Fibroblast of lung (primary cell): ENCODE results near the gene AFF2. TPM values are rescaled to one million over a fixed set of nuclear protein-coding genes. Genes with fewer than 3 reads are reported as not detected.

Experiments
- DNase-seq, 2 donors: peaks; one replicate each; pipeline versions ENCODE4 v3.0.0 to v3.0.0-alpha.2; 2010; ENCODE audit warnings: low read depth in 2 of 2
- H2AFZ ChIP-seq: 2 replicates; pipeline ENCODE4 v1.5.1; 2012; ENCODE audit warnings: low read length, control low read depth, inconsistent platforms
- H3K27ac ChIP-seq: 2 replicates; pipeline ENCODE4 v1.5.1; 2011; ENCODE audit warnings: low read length, control low read depth; ENCODE audit not compliant: insufficient read depth
- H3K27me3 ChIP-seq: 2 replicates; pipeline ENCODE4 v1.5.1; 2011; ENCODE audit warnings: mild to moderate bottlenecking, low read length; ENCODE audit not compliant: control insufficient read depth, insufficient read depth
- H3K36me3 ChIP-seq: 2 replicates; pipeline ENCODE4 v1.5.1; 2011; ENCODE audit warnings: low read length; ENCODE audit not compliant: control insufficient read depth, insufficient read depth
- H3K4me1 ChIP-seq: 2 replicates; pipeline ENCODE4 v1.5.1; 2011; ENCODE audit warnings: low read length; ENCODE audit not compliant: control insufficient read depth, insufficient read depth; ENCODE audit errors: extremely low read depth
- H3K4me2 ChIP-seq: 2 replicates; pipeline ENCODE4 v1.5.1; 2011; ENCODE audit warnings: low read length, control low read depth; ENCODE audit not compliant: insufficient read depth; ENCODE audit errors: extremely low read depth
- H3K4me3 ChIP-seq, 4 experiments: fragments of 200-600 bp in 1 of 4; sonication (generic) in 1 of 4; replicated peaks in 1 of 4; 2 replicates each; pipeline ENCODE4 v1.5.1; 2011 to 2016; ENCODE audit warnings: low read length in 4 of 4, low read depth in 3 of 4, mild to moderate bottlenecking in 3 of 4, control low read depth in 2 of 4, inconsistent platforms in 1 of 4, mixed read lengths in 1 of 4; ENCODE audit not compliant: insufficient read depth in 1 of 4; ENCODE audit errors: control extremely low read depth in 1 of 4
- H3K79me2 ChIP-seq: 2 replicates; pipeline ENCODE4 v1.5.1; 2012; ENCODE audit warnings: mild to moderate bottlenecking, low read length, inconsistent platforms; ENCODE audit not compliant: control insufficient read depth, insufficient read depth
- H3K9ac ChIP-seq: 2 replicates; pipeline ENCODE4 v1.5.1; 2011; ENCODE audit warnings: mild to moderate bottlenecking, low read length, control low read depth; ENCODE audit not compliant: insufficient read depth
- H3K9me3 ChIP-seq: 2 replicates; pipeline ENCODE4 v1.5.1; 2012; ENCODE audit warnings: low read depth, low read length; ENCODE audit not compliant: control insufficient read depth, insufficient read depth
- H4K20me1 ChIP-seq: 2 replicates; pipeline ENCODE4 v1.5.1; 2011; ENCODE audit warnings: low read length; ENCODE audit not compliant: control insufficient read depth, insufficient read depth; ENCODE audit errors: extremely low read depth
- CTCF ChIP-seq, 2 donors: IDR thresholded peaks in 1 of 2; conservative IDR thresholded peaks in 1 of 2; 1 replicate in 1 of 2; 2 replicates in 1 of 2; pipeline ENCODE4 v1.5.1; 2011 to 2012; ENCODE audit warnings: low read length in 2 of 2, control low read depth in 1 of 2, inconsistent platforms in 1 of 2, low read depth in 1 of 2, mild to moderate bottlenecking in 1 of 2
- EZH2 ChIP-seq: IDR thresholded peaks from 2 replicates; pipeline ENCODE4 v1.5.1; 2012; ENCODE audit warnings: low read length, control low read depth, mild to moderate bottlenecking; ENCODE audit errors: missing control alignments
- polyA plus RNA-seq, 2 donors: library from polyadenylated mRNA; depleted of rRNA in 1 of 2; stranded (reverse) in 1 of 2; unstranded in 1 of 2; fragments of >200 nt; gene quantifications; 2 replicates each; pipeline ENCODE4 v1.2.1, GENCODE V29; 2011 to 2012; ENCODE audit warnings: missing spikeins in 1 of 2
- total RNA-seq: library from RNA; depleted of rRNA; stranded (reverse); fragments of >200 nt; gene quantifications from 2 replicates; pipeline ENCODE4 v1.2.1, GENCODE V29; 2014

The AFF2 gene
- total and polyA plus RNA-seq, 2 donors (not counting 1 experiment from before 2014, with no cell fraction given), result under 0.01 to 0.05 TPM

- TF ChIP-seq CTCF (conservative IDR thresholded peaks at IDR 0.05 in 1 of 2, IDR thresholded peaks at IDR 0.05 in 1 of 2; ENCODE audit: low read depth in 1 of 2, low read length in 2 of 2) (no peak), EZH2 (no peak)
- no peak overlapping the region for H3K4me2 ChIP-seq
- no peaks in the 10 kb centered on the region for H3K4me1 ChIP-seq
- H3K9ac ChIP-seq, result no peak overlapping the region
- no peak for DNase-seq
- no peak overlapping the region for H2AFZ ChIP-seq
- H3K9me3 ChIP-seq, result no peaks in the 10 kb centered on the region
- no peak overlapping the region for H3K4me3 ChIP-seq
- H3K27me3 ChIP-seq, result no peaks in the 10 kb centered on the region
- H3K27ac ChIP-seq, result no peak overlapping the region
- H4K20me1 ChIP-seq, result no peaks in the 10 kb centered on the region
- H3K79me2 ChIP-seq, result no peaks in the 10 kb centered on the region
- H3K36me3 ChIP-seq, result no peaks in the 10 kb centered on the region
Measured at GRCh38 chrX:148633218-148633908, 132.9 kb downstream of the AFF2 start.

- no peak overlapping the region for H3K4me3 ChIP-seq
- H3K9me3 ChIP-seq, result no peaks in the 10 kb centered on the region
- H4K20me1 ChIP-seq, result no peaks in the 10 kb centered on the region
- no peak overlapping the region for H3K4me2 ChIP-seq
- no peak overlapping the region for H3K27ac ChIP-seq
- no peaks in the 10 kb centered on the region for H3K4me1 ChIP-seq
- no peaks in the 10 kb centered on the region for H3K79me2 ChIP-seq
- H3K27me3 ChIP-seq, result no peaks in the 10 kb centered on the region
- no peak overlapping the region for H2AFZ ChIP-seq
- H3K36me3 ChIP-seq, result no peaks in the 10 kb centered on the region
- no peak for DNase-seq
- TF ChIP-seq CTCF (conservative IDR thresholded peaks at IDR 0.05 in 1 of 2, IDR thresholded peaks at IDR 0.05 in 1 of 2; ENCODE audit: low read depth in 1 of 2, low read length in 2 of 2) (no peak), EZH2 (no peak)
- no peak overlapping the region for H3K9ac ChIP-seq
Measured at GRCh38 chrX:148634591-148634990, 134.2 kb downstream of the AFF2 start.

GRCh38 chrX:148643460-148643859 lies 143.0 kb downstream of the AFF2 start:
- Histone ChIP-seq H3K4me3 (no peak overlapping the region), H4K20me1 (no peaks in the 10 kb centered on the region), H3K4me1 (no peaks in the 10 kb centered on the region), H3K9ac (no peak overlapping the region), H3K9me3 (no peaks in the 10 kb centered on the region), H3K27ac (no peak overlapping the region), H3K4me2 (no peak overlapping the region), H3K27me3 (no peaks in the 10 kb centered on the region), H2AFZ (no peak overlapping the region), H3K79me2 (no peaks in the 10 kb centered on the region), H3K36me3 (no peaks in the 10 kb centered on the region)
- TF ChIP-seq EZH2, result no peak
- no peak for TF ChIP-seq CTCF (conservative IDR thresholded peaks at IDR 0.05 in 1 of 2, IDR thresholded peaks at IDR 0.05 in 1 of 2; ENCODE audit: low read depth in 1 of 2, low read length in 2 of 2)
- DNase-seq, result no peak
